ENCODE measurements around the gene ITGB2. TPM values are rescaled to one million over a fixed set of nuclear protein-coding genes. Genes with fewer than 3 reads are reported as not detected.

Gene ITGB2
- total RNA-seq, 4 donors from 2014 or later = 11.2 to 18.8 (median 15.3) TPM

GRCh38 chr21:44867999-44868700 lies 52.5 kb downstream of the ITGB2 start:
- DNase-seq (ENCODE audit: low spot score in 2 of 2) = peak in 1 of 2 donors; percentile 41
- Histone ChIP-seq H3K4me3 (no peak overlapping the region), H3K36me3 (peaks cover 23% of the 10 kb centered on the region), H3K27me3 (no peaks in the 10 kb centered on the region), H3K27ac (peak overlapping the region; percentile 92), H3K4me1 (peaks cover 68% of the 10 kb centered on the region), H3K9me3 (no peaks in the 10 kb centered on the region)
- TF ChIP-seq POLR2AphosphoS5 (IDR thresholded peaks at IDR 0.05) (no peak), EP300 (IDR thresholded peaks at IDR 0.05) (no peak), POLR2A (IDR thresholded peaks at IDR 0.05) (no peak)
- TF ChIP-seq, protein P1, sequence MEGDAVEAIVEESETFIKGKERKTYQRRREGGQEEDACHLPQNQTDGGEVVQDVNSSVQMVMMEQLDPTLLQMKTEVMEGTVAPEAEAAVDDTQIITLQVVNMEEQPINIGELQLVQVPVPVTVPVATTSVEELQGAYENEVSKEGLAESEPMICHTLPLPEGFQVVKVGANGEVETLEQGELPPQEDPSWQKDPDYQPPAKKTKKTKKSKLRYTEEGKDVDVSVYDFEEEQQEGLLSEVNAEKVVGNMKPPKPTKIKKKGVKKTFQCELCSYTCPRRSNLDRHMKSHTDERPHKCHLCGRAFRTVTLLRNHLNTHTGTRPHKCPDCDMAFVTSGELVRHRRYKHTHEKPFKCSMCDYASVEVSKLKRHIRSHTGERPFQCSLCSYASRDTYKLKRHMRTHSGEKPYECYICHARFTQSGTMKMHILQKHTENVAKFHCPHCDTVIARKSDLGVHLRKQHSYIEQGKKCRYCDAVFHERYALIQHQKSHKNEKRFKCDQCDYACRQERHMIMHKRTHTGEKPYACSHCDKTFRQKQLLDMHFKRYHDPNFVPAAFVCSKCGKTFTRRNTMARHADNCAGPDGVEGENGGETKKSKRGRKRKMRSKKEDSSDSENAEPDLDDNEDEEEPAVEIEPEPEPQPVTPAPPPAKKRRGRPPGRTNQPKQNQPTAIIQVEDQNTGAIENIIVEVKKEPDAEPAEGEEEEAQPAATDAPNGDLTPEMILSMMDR (IDR thresholded peaks at IDR 0.05) = no peak
- 71% methylated on average over 12 of the region's 12 CpGs for WGBS

- Histone ChIP-seq H3K4me3 (no peak overlapping the region), H3K27me3 (no peaks in the 10 kb centered on the region), H3K27ac (no peak overlapping the region), H3K4me1 (peaks cover 67% of the 10 kb centered on the region), H3K9me3 (no peaks in the 10 kb centered on the region), H3K36me3 (peaks cover 28% of the 10 kb centered on the region)
- 92% methylated on average over 15 of the region's 15 CpGs for WGBS
- peak in 1 of 2 donors; percentile 33 for DNase-seq (ENCODE audit: low spot score in 2 of 2)
- TF ChIP-seq EP300 (IDR thresholded peaks at IDR 0.05) = no peak
- TF ChIP-seq, protein P1 (IDR thresholded peaks at IDR 0.05) = no peak
- no peak for TF ChIP-seq POLR2A (IDR thresholded peaks at IDR 0.05)
- no peak for TF ChIP-seq POLR2AphosphoS5 (IDR thresholded peaks at IDR 0.05)
These were observed 53.2 kb downstream of the ITGB2 start for GRCh38 chr21:44867464-44867863.

- WGBS = 67% methylated on average over 7 of the region's 7 CpGs
- TF ChIP-seq POLR2A (IDR thresholded peaks at IDR 0.05) = no peak
- TF ChIP-seq, protein P1 (IDR thresholded peaks at IDR 0.05) = no peak
- no peak for TF ChIP-seq EP300 (IDR thresholded peaks at IDR 0.05)
- no peak for TF ChIP-seq POLR2AphosphoS5 (IDR thresholded peaks at IDR 0.05)
- H3K4me1 ChIP-seq = peaks cover 60% of the 10 kb centered on the region
- peaks cover 31% of the 10 kb centered on the region for H3K36me3 ChIP-seq
- H3K4me3 ChIP-seq = no peak overlapping the region
- no peaks in the 10 kb centered on the region for H3K27me3 ChIP-seq
- no peaks in the 10 kb centered on the region for H3K9me3 ChIP-seq
- no peak overlapping the region for H3K27ac ChIP-seq
- DNase-seq (ENCODE audit: low spot score in 2 of 2) = no peak
These were observed 53.9 kb downstream of the ITGB2 start for GRCh38 chr21:44866780-44867179.

GRCh38 chr21:44865561-44866280 lies 55.0 kb downstream of the ITGB2 start:
- TF ChIP-seq POLR2AphosphoS5 (IDR thresholded peaks at IDR 0.05) = no peak
- TF ChIP-seq POLR2A (IDR thresholded peaks at IDR 0.05) = no peak
- TF ChIP-seq, protein P1 (IDR thresholded peaks at IDR 0.05) = no peak
- no peak for TF ChIP-seq EP300 (IDR thresholded peaks at IDR 0.05)
- peaks cover 50% of the 10 kb centered on the region for H3K4me1 ChIP-seq
- 58% methylated on average over 11 of the region's 12 CpGs for WGBS
- H3K4me3 ChIP-seq = no peak overlapping the region
- no peaks in the 10 kb centered on the region for H3K27me3 ChIP-seq
- H3K27ac ChIP-seq = no peak overlapping the region
- peaks cover 35% of the 10 kb centered on the region for H3K36me3 ChIP-seq
- no peak for DNase-seq (ENCODE audit: low spot score in 2 of 2)
- no peaks in the 10 kb centered on the region for H3K9me3 ChIP-seq

All from suprapubic skin (tissue), 4 donors.